GM18499 (cell line): Measurements from ENCODE around the gene CABLES2.

Experiments
- ATAC-seq: cut with Tn5 transposase; IDR thresholded peaks from one replicate; pipeline ENCODE4 v1.9.1; 2021; ENCODE audit warnings: moderate number of reproducible peaks; ENCODE audit not compliant: insufficient read depth, unreplicated experiment

Gene CABLES2

GRCh38 chr20:62392077-62392418, 15.0 kb downstream of the CABLES2 start:
- ATAC-seq: no peak

- ATAC-seq: no peak
Measured at GRCh38 chr20:62391165-62392076, 15.7 kb downstream of the CABLES2 start.

GRCh38 chr20:62390317-62391164, 16.5 kb downstream of the CABLES2 start:
- no peak for ATAC-seq

- ATAC-seq: no peak
Measured at GRCh38 chr20:62389601-62390087, 17.4 kb downstream of the CABLES2 start.

GRCh38 chr20:62388839-62389600, 18.1 kb downstream of the CABLES2 start:
- no peak for ATAC-seq

- ATAC-seq: no peak
Measured at GRCh38 chr20:62387933-62388635, 19.0 kb downstream of the CABLES2 start.

- ATAC-seq: no peak
Measured at GRCh38 chr20:62387219-62387913, 19.7 kb downstream of the CABLES2 start.

GRCh38 chr20:62386383-62387218, 20.5 kb downstream of the CABLES2 start, which contains the start of gene RPS21:
Gene RPS21, plus strand, starts transcription at chr20:62387103. Its CDS starts 236 bp downstream, at chr20:62387339.
- peak; percentile 63 for ATAC-seq

GRCh38 chr20:62382306-62383198, 24.5 kb downstream of the CABLES2 start:
- ATAC-seq: no peak

- no peak for ATAC-seq
Measured at GRCh38 chr20:62381842-62382241, 25.2 kb downstream of the CABLES2 start.

GRCh38 chr20:62381202-62381797, 25.8 kb downstream of the CABLES2 start:
- no peak for ATAC-seq

GRCh38 chr20:62378215-62378614, 28.9 kb downstream of the CABLES2 start:
- no peak for ATAC-seq

GRCh38 chr20:62377615-62378178, 29.4 kb downstream of the CABLES2 start:
- no peak for ATAC-seq

GRCh38 chr20:62377064-62377461, 30.0 kb downstream of the CABLES2 start:
- no peak for ATAC-seq

GRCh38 chr20:62376112-62377063, 30.7 kb downstream of the CABLES2 start:
- no peak for ATAC-seq
